GM18870 (cell line): ENCODE data around the gene EIF6.
"Not testable (repeated sequence)": the region's sequence is repeated elsewhere in the genome, so short reads cannot be mapped to it uniquely, and the experiment has no call there.

Experiments
- ATAC-seq: cut with Tn5 transposase; IDR thresholded peaks from one replicate; pipeline ENCODE4 v1.9.1; 2021; ENCODE audit warnings: moderate library complexity; ENCODE audit not compliant: unreplicated experiment

Gene EIF6

GRCh38 chr20:35284267-35284991 is at the start of gene EIF6:
TSS of gene EIF6 (minus strand) at chr20:35284772. CDS start at chr20:35284487, 285 bp downstream.
- no peak for ATAC-seq

GRCh38 chr20:35333606-35334005 is 49.0 kb upstream of the EIF6 start:
- no peak for ATAC-seq

- ATAC-seq: no peak
These were observed 48.1 kb upstream of the EIF6 start for GRCh38 chr20:35332540-35333200.

- ATAC-seq: no peak
These were observed 45.0 kb upstream of the EIF6 start for GRCh38 chr20:35329435-35330139.

GRCh38 chr20:35328689-35329088 is 44.1 kb upstream of the EIF6 start:
- ATAC-seq: no peak

GRCh38 chr20:35328095-35328685 is 43.6 kb upstream of the EIF6 start:
- ATAC-seq: no peak

GRCh38 chr20:35327074-35327976 is 42.8 kb upstream of the EIF6 start:
- ATAC-seq: no peak

- ATAC-seq: no peak
These were observed 42.1 kb upstream of the EIF6 start for GRCh38 chr20:35326740-35327073.

- no peak for ATAC-seq
These were observed 41.6 kb upstream of the EIF6 start for GRCh38 chr20:35326021-35326739.

GRCh38 chr20:35325401-35325800 is 40.8 kb upstream of the EIF6 start:
- no peak for ATAC-seq

- no peak for ATAC-seq
These were observed 36.0 kb upstream of the EIF6 start for GRCh38 chr20:35320396-35321126.

GRCh38 chr20:35319871-35320197 is 35.3 kb upstream of the EIF6 start:
- no peak for ATAC-seq

- no peak for ATAC-seq
These were observed 34.8 kb upstream of the EIF6 start for GRCh38 chr20:35319192-35319870.

- no peak for ATAC-seq
These were observed 34.1 kb upstream of the EIF6 start for GRCh38 chr20:35318502-35319157.

GRCh38 chr20:35317416-35318210 is 33.0 kb upstream of the EIF6 start:
- no peak for ATAC-seq

- no peak for ATAC-seq
These were observed 31.5 kb upstream of the EIF6 start for GRCh38 chr20:35316086-35316485.

- not testable (repeated sequence) for ATAC-seq
These were observed 31.1 kb upstream of the EIF6 start for GRCh38 chr20:35315632-35316020.
